PC-3 (cell line): ENCODE measurements around the gene SYT15. TPM values are rescaled to one million over a fixed set of nuclear protein-coding genes. Genes with fewer than 3 reads are reported as not detected.
"Not testable (repeated sequence)": the region's sequence is repeated elsewhere in the genome, so short reads cannot be mapped to it uniquely, and the experiment has no call there.

Source experiments
- ATAC-seq: fragments of 200-7000 bp; cut with Tn5 transposase; 2 replicates; pipeline ENCODE4 v1.9.1; 2020; ENCODE audit warnings: mild to moderate bottlenecking, moderate library complexity
- BruUV-seq: library from RNA; stranded (reverse); fragments of 400-500 nt; replicated peaks from 2 replicates; lab custom pipeline; 2021; lab: Mats Ljungman, UMichigan
- CTCF ChIA-PET: fragments of 300-600 bp; sonication (Branson Sonifier 250); formaldehyde crosslinking; loops from one replicate; lab custom pipeline; 2022; ENCODE audit warnings: antibody characterized with exemption; lab: Charles Lee
- POLR2A ChIA-PET: fragments of 300-600 bp; sonication (Branson Sonifier 250); formaldehyde crosslinking; loops from one replicate; lab custom pipeline; 2022; ENCODE audit warnings: antibody characterized with exemption; ENCODE audit not compliant: unreplicated experiment; lab: Charles Lee
- DNase-seq: peaks from one replicate; pipeline ENCODE4 v3.0.0-alpha.2; 2015
- H2AFZ ChIP-seq: fragments of 300-600 bp; sonication (generic); 2 replicates; pipeline ENCODE4 v1.6.0; 2016; ENCODE audit warnings: antibody characterized with exemption, low read length
- H3F3A ChIP-seq: fragments of 300-600 bp; sonication (generic); one replicate; pipeline ENCODE4 v1.6.0; 2017; ENCODE audit warnings: antibody characterized with exemption, low read length, control low read depth, mild to moderate bottlenecking; ENCODE audit not compliant: unreplicated experiment
- H3K27ac ChIP-seq: fragments of 300-600 bp; sonication (generic); 2 replicates; pipeline ENCODE4 v1.5.1; 2016; ENCODE audit warnings: mild to moderate bottlenecking, low read length
- H3K27me3 ChIP-seq: fragments of 300-600 bp; sonication (generic); 2 replicates; pipeline ENCODE4 v1.6.1; 2016; ENCODE audit warnings: low read length, mixed read lengths
- H3K36me3 ChIP-seq: fragments of 300-600 bp; sonication (generic); 2 replicates; pipeline ENCODE4 v1.6.1; 2016; ENCODE audit warnings: low read depth, mixed run types, low read length, mixed read lengths
- H3K4me1 ChIP-seq: fragments of 300-600 bp; sonication (generic); 2 replicates; pipeline ENCODE4 v1.5.1; 2016; ENCODE audit warnings: low read length; ENCODE audit not compliant: insufficient read depth
- H3K4me2 ChIP-seq: fragments of 300-600 bp; sonication (generic); 2 replicates; pipeline ENCODE4 v1.6.0; 2016; ENCODE audit warnings: low read length
- H3K4me3 ChIP-seq: fragments of 300-600 bp; sonication (generic); 2 replicates; pipeline ENCODE4 v1.5.1; 2016; ENCODE audit warnings: mild to moderate bottlenecking, low read length, mixed read lengths
- H3K79me2 ChIP-seq: fragments of 300-600 bp; sonication (generic); 2 replicates; pipeline ENCODE4 v1.6.1; 2017; ENCODE audit warnings: low read length, mixed read lengths
- H3K9ac ChIP-seq: fragments of 300-600 bp; sonication (generic); 2 replicates; pipeline ENCODE4 v1.6.0; 2016; ENCODE audit warnings: mild to moderate bottlenecking, low read length
- H3K9me2 ChIP-seq: fragments of 300-600 bp; sonication (generic); replicated peaks from 2 replicates; pipeline ENCODE4 v1.6.1; 2016; ENCODE audit warnings: mixed run types, low read length, mixed read lengths
- H3K9me3 ChIP-seq: fragments of 300-600 bp; sonication (generic); 2 replicates; pipeline ENCODE4 v1.6.1; 2016; ENCODE audit warnings: low read length, mixed read lengths
- H4K20me1 ChIP-seq: fragments of 300-600 bp; sonication (generic); 2 replicates; pipeline ENCODE4 v1.6.1; 2016; ENCODE audit warnings: low read length, mixed read lengths
- intact Hi-C: fragments of 100-400 bp; cut with micrococcal nuclease; formaldehyde crosslinking; loops from 2 replicates; pipeline ENCODE4 v1.9.0; 2023
- total RNA-seq: library from RNA; depleted of rRNA; stranded (reverse); fragments of >200 nt; gene quantifications from 2 replicates; pipeline ENCODE4 v1.2.3, GENCODE V29; 2014
- TF ChIP-seq, protein P1 (sequence below): fragments of 300-600 bp; sonication (generic); conservative IDR thresholded peaks from 2 replicates; pipeline ENCODE4 v1.5.1; 2017; ENCODE audit warnings: antibody characterized with exemption, low read depth, mild to moderate bottlenecking, low read length

Gene SYT15
- total RNA-seq, 1 experiment from 2014 or later = not detected

DNA sequence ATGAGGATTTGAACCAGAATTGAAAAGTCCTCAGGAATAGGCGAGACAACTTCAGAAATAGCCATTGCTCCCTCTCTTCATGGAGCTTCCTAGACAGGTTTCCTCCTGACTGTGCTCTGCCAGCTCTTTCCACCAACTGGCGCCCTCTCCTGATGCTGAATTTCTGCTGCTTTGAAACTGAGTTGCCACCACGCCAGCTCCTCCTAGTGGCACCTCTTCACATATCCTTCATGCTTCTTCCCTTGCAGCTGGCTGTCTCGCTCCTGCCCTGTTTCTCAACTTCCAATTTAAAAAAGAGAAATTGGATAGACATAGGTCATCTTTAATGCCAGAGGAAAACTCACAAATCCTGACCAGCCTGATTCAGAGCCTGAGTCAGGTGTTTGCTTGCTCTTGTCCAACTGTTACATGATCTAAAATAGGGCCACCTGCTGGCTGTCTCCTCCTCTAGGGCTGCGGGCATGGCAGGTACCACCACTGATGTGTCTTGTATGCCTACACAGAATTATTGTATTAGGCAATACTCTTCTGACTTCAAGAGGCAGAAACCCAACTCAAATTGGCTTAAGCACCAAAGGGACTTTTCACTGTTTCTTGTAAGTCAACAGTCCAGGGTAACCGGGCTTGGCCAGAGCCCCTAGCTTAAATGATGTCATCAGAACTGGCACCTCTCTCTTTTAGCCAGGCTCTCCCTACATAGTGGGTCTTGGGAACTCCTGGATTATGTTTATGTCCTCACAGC is 13.2 kb upstream of the SYT15 start:
- H3K27ac ChIP-seq, H3K36me3 ChIP-seq, H3K27me3 ChIP-seq, H3F3A ChIP-seq, CTCF ChIA-PET, H3K79me2 ChIP-seq, H3K9me3 ChIP-seq, H3K4me2 ChIP-seq, POLR2A ChIA-PET, H3K4me3 ChIP-seq, H3K4me1 ChIP-seq, H4K20me1 ChIP-seq, H3K9ac ChIP-seq, H2AFZ ChIP-seq, H3K9me2 ChIP-seq, BruUV-seq: not testable (repeated sequence)
- TF ChIP-seq, protein P1, sequence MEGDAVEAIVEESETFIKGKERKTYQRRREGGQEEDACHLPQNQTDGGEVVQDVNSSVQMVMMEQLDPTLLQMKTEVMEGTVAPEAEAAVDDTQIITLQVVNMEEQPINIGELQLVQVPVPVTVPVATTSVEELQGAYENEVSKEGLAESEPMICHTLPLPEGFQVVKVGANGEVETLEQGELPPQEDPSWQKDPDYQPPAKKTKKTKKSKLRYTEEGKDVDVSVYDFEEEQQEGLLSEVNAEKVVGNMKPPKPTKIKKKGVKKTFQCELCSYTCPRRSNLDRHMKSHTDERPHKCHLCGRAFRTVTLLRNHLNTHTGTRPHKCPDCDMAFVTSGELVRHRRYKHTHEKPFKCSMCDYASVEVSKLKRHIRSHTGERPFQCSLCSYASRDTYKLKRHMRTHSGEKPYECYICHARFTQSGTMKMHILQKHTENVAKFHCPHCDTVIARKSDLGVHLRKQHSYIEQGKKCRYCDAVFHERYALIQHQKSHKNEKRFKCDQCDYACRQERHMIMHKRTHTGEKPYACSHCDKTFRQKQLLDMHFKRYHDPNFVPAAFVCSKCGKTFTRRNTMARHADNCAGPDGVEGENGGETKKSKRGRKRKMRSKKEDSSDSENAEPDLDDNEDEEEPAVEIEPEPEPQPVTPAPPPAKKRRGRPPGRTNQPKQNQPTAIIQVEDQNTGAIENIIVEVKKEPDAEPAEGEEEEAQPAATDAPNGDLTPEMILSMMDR = peak; percentile 59
- intact Hi-C loops = loop anchor here (10.0 kb wide), 1 partner anchor 341 kb away; no protein-coding TSS in a partner anchor
- DNase-seq (peak; percentile 68), ATAC-seq (peak; percentile 97)

DNA sequence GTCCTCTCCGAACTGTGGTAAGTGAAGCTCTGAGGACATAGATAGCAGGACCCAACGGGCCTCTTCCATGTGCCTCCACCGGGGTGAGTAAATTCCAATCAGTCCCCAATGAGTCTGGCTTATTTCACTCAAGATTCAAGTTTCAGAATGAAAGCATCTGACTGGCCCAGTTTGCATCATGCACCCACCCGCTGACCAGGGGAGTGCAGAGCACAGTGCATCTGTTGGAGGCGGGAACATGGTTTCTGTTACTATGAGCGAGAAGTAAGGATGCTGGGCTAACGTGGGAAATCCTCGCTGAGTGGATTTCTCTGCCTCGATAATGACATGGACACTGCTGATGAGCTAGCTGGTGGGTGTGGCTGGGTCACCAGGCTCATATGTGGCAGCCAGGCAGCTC is 11.8 kb upstream of the SYT15 start:
- H3K4me2 ChIP-seq, DNase-seq, ATAC-seq, H3K9me2 ChIP-seq, H3K36me3 ChIP-seq, BruUV-seq, H3K27me3 ChIP-seq, H3K9ac ChIP-seq, H3K9me3 ChIP-seq, H3K79me2 ChIP-seq, POLR2A ChIA-PET, H3K4me1 ChIP-seq, H3F3A ChIP-seq, H4K20me1 ChIP-seq, H2AFZ ChIP-seq, CTCF ChIA-PET, H3K27ac ChIP-seq, H3K4me3 ChIP-seq: not testable (repeated sequence)
- intact Hi-C loops = loop anchor here (10.0 kb wide), 1 partner anchor 342 kb away; no protein-coding TSS in a partner anchor

DNA sequence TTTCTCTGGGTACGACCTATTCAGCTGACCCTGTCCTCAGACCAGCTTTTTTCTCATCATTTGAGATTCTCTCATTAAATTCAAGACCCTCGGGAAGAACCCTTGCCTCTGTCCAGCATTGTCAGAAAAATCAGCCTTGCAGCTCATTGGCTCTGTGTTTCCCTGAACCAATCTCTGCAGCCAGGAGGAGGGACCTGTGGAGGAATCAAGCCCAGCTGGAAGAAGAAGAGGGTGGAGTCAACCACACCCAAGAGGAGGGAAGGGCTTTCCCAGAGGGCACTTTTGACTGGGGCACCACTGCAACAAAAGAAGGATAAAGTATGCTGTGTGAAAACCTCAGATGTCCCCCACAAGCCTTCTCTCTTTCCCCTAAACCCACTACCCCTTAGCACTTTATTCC is 8.3 kb upstream of the SYT15 start:
- ATAC-seq, H3K27me3 ChIP-seq, H3K79me2 ChIP-seq, DNase-seq, intact Hi-C loops, H3K36me3 ChIP-seq, BruUV-seq, H3K9me2 ChIP-seq, H3K4me2 ChIP-seq, H2AFZ ChIP-seq, POLR2A ChIA-PET, CTCF ChIA-PET, H4K20me1 ChIP-seq, H3K4me1 ChIP-seq, H3K4me3 ChIP-seq, H3K9me3 ChIP-seq, H3K9ac ChIP-seq, H3K27ac ChIP-seq, H3F3A ChIP-seq: not testable (repeated sequence)

DNA sequence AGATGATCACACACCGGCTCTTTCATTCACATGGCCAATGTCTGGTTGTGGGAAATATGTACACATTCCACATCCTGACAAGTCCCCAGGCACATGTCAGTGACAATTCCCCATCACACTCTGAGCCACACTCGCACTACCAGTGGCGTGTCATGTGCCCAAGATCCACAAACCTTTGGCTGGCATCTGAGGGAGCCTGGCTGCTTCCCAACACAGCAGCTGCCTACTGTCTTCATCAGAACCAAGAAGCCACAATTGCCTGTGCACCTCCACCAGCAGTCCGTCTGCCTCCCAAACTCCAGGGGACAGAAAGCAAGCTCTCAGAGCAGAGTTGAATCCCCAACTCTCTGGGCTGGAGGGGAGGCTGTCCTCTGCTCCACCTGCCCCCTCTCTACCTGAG is 6.2 kb upstream of the SYT15 start:
- H4K20me1 ChIP-seq, H3K9me3 ChIP-seq, H3K27me3 ChIP-seq, H3K4me2 ChIP-seq, BruUV-seq, H3K36me3 ChIP-seq, H3K4me3 ChIP-seq, ATAC-seq, H3K9ac ChIP-seq, H3K27ac ChIP-seq, H3K79me2 ChIP-seq, CTCF ChIA-PET, H3F3A ChIP-seq, H3K9me2 ChIP-seq, H2AFZ ChIP-seq, intact Hi-C loops, H3K4me1 ChIP-seq, POLR2A ChIA-PET: not testable (repeated sequence)
- DNase-seq = peak; percentile 2

DNA sequence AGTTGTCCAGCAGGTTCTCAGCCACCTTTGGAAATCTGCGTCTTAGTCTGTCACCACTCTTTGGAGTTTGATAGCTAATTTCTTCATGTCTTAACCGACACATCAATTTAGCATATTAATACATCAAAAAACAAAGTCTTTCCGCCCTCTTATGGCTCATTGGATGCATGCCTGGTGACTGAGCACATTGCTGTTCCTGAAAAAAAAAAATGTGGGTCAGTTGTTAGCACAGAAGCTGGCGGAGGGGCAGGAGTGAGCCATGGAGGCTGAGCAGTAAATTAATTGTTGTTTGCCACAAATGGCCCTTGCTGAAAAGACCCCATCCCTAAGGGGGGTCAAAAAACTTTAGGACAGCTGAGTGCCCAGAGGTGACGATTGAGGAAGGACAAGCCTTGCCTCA is 5.6 kb upstream of the SYT15 start:
- BruUV-seq, H3K9me2 ChIP-seq, CTCF ChIA-PET, H3K9me3 ChIP-seq, ATAC-seq, H3K79me2 ChIP-seq, H3K4me1 ChIP-seq, POLR2A ChIA-PET, H3K36me3 ChIP-seq, H3K27me3 ChIP-seq, H4K20me1 ChIP-seq, H3F3A ChIP-seq, intact Hi-C loops, H3K4me2 ChIP-seq, H3K9ac ChIP-seq, H2AFZ ChIP-seq, H3K27ac ChIP-seq, H3K4me3 ChIP-seq: not testable (repeated sequence)
- peak; percentile 2 for DNase-seq

DNA sequence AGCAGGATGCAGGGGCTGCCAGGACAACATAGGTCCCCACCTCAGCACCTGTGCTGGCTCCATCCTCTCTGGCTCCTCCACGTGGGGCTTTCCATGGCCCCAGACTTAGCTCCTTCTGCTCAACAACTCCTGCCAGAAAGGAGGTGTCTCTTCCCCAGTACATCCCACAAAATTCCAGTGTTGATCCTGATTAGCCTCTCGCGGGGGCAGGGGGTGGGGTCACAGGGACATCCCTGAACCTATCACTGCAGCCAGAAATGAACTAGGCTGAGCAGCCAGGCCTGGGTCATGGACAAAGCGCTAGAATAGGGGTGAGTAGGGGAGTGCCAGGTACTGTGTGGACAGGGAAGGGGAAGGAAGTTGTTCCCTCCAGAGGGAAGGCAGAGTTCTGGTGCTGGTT is 5.0 kb upstream of the SYT15 start:
- H3K27me3 ChIP-seq, H3K9me3 ChIP-seq, H3K9me2 ChIP-seq, POLR2A ChIA-PET, H2AFZ ChIP-seq, H3K27ac ChIP-seq, H3K79me2 ChIP-seq, H4K20me1 ChIP-seq, H3K4me3 ChIP-seq, H3K9ac ChIP-seq, ATAC-seq, H3F3A ChIP-seq, DNase-seq, H3K4me1 ChIP-seq, CTCF ChIA-PET, BruUV-seq, H3K36me3 ChIP-seq, H3K4me2 ChIP-seq, intact Hi-C loops: not testable (repeated sequence)
